SW 1271 (cell line): ENCODE data around the gene NOS1AP.
"Not testable (repeated sequence)": the region's sequence is repeated elsewhere in the genome, so short reads cannot be mapped to it uniquely, and the experiment has no call there.

Experiments used
- DNase-seq, 2 experiments: peaks; one replicate each; lab custom pipeline; 2025; lab: John Stamatoyannopoulos, UW

Gene NOS1AP

DNA sequence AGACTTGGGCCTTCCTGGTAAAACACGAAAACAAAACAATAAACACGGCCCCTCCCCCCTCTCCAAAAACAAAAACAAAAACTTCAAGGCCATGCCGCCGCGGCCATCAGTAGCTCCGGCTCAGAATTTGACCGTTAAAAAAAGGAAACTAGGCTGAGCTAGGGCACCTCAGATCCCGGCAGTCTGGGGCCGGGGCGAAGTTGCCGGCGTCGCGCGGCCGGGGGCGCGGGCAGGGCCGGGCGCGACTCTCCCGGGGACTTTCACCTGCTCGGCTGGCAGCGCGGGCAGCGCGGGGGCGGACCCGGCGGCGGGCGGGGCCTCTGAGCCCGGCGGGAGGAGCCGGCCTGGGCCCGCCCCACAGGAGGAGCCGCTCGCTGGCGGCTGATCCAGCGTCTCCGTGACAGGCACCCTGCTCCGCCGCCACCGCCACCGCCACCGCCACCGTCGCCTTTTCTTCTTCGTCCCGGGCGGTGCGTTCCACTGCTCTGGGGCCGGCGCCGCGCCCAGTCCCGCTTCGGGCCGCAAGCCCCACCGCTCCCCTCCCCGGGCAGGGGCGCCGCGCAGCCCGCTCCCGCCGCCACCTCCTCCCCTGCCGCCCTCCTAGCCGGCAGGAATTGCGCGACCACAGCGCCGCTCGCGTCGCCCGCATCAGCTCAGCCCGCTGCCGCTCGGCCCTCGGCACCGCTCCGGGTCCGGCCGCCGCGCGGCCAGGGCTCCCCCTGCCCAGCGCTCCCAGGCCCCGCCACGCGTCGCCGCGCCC is at the start of gene NOS1AP:
NOS1AP (plus strand) TSS at position 358 of the 760 bp plus-strand sequence. CDS start 487 bp downstream, outside the sequence.
- DNase-seq, result peak in 1 of 2 experiments; percentile 37

GRCh38 chr1:162020150-162020549 is 49.3 kb upstream of the NOS1AP start:
- DNase-seq, result no peak

GRCh38 chr1:162021124-162021523 is 48.4 kb upstream of the NOS1AP start:
- no peak for DNase-seq

DNA sequence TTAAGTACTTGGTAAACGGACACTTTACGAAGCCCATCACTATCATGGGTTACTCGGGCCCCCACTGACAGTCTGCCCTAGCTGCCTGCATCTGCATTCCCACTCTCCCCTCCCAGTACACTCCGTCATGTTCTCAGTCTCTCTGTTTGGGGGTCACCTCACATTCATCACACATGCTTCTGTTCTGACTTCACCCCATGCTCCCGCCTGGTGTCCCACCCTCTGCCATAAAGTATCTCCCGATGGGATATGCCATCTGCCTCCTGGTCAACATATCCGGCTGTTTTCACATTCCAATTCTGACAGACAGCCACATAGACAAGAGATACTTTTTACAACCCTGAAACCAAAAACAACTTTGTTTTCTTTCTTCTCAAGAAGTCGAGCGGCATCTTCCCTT is 46.9 kb upstream of the NOS1AP start:
- DNase-seq, result no peak

DNA sequence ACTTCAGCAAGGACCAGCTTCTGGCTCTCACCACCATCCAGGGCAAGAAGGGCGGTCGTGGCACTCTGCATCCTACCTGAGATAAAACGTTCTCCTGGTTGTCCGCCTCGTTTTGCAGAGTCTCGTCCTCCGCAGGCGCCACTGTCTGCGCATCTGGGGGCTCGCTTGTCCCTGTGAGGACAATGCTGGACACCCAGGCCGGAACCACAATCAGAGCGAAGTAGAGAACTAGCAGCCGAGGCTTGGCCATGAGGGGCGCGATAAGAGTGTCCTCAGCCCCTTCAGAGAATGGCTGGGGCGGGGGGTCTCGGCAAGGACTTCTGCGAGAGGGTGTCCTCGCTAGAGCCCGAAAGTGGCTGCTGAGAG is 46.3 kb upstream of the NOS1AP start:
- DNase-seq, result no peak

DNA sequence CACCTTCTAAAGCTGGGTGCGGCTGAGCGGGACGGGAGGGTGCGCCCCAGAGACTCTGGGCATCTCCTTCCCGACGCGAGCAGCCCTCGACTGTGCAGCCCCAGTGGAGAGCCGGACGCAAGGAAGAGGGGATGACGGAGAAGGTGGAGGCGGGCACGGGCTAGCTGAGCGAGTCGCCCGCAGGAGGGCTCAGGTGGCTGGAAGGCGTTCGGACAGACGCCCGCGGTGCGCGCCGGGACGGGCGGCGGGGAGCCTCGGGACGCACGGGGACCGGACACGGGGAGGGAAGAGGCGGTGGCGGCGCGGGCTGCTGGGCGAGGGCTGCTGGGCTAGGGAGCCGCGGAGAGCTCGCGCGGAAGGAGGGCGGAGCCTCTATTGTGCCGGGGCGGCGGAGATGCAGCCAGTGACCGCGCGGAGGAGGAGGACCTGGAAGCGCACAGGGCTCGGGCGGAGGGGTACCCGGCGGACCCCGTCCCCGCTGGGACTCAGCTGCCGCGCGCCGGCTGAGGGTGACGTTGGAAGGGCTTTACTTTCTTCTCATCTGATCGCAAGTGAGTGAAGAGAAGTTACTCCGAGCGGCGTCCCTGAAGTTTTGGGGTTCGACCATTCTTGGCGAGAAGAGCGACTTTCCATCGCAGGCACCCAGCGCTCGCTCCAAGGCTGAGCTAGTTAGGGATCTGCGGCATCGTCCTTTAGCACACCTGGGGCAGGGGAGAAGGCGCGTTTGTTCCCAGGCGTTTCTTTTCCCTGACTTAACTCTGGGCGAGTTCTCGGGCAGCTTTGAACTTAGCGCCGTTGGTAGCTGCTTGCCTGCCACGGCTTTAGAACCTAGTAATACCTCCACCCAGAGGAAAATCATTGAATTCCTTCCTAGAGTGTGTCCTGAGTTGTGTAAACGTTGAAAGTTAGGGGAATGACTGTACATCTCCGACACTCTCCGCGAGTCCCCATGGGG is 45.7 kb upstream of the NOS1AP start, which contains the start of gene OLFML2B:
OLFML2B (minus strand) TSS at position 323 of the 955 bp plus-strand sequence. CDS start 439 bp downstream, outside the sequence.
- DNase-seq, result peak in 1 of 2 experiments; percentile 49

DNA sequence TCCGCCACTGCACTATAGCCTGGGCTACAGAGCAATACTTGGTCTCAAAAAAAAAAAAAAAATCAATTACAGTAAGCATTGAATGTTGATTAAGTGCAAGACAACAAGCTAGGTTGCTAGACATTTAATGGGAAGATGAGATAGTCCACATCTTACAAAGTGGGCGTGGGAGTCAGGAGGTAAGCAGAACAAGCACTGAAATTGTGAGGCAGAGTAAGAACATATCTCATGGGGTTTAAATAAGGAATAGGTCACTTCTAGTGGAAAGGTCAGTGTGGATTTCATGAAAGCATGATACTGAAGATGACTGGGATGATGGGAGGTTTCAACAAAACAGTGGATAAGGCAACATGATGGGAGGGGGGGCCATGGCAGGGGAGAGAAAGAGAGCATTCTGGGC is 44.0 kb upstream of the NOS1AP start:
- DNase-seq, result no peak

DNA sequence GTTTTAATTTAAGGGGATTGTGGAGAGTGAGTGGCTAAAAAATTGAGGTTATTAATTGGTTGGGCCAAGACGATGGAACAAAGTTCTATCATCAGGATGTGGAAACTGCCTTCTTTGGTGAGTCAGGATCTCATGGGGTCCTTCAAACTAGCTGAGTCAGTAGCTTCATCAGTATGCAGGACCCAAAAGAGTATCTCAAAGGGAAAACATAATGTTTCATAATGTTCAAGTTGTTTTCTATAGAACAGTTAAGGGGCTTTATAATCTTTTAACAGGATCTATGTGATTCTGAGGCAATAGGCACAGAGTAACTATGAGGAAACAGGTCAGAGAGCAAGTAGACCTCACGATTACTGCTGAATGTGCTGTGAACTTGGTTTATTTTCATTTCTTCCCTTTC is 42.6 kb upstream of the NOS1AP start:
- DNase-seq, result no peak

GRCh38 chr1:162028726-162029125 is 40.8 kb upstream of the NOS1AP start:
- no peak for DNase-seq

- no peak for DNase-seq
These were observed 40.3 kb upstream of the NOS1AP start for GRCh38 chr1:162029157-162029556.

DNA sequence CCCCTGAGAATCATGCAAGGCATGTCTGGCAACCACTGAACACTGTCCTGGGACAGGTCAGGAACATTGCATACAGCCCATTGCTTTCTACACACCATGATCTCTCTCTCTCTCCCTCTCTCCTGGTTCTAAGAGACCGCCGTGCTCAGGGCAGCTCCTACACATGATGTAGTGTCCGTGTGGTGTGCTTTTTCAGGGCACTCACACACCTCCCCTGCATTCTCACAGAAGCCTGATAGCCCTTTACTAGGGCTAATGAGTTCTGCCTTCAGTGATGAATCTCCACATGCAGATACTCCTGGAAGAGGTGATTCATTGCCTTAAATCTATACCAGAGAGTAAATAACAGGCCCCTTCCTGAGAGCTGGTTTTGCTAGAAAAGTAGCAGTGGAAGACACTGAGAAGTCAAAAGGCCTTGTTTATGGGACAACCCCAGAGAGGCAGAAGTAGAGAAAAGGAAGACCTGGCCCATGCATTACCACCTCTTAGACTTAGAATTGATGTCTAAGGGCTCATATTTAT is 38.7 kb upstream of the NOS1AP start:
- no peak for DNase-seq

- DNase-seq, result no peak
These were observed 36.1 kb upstream of the NOS1AP start for GRCh38 chr1:162033428-162033827.

- no peak for DNase-seq
These were observed 34.2 kb upstream of the NOS1AP start for GRCh38 chr1:162035241-162035640.

GRCh38 chr1:162036163-162036562 is 33.3 kb upstream of the NOS1AP start:
- no peak for DNase-seq

DNA sequence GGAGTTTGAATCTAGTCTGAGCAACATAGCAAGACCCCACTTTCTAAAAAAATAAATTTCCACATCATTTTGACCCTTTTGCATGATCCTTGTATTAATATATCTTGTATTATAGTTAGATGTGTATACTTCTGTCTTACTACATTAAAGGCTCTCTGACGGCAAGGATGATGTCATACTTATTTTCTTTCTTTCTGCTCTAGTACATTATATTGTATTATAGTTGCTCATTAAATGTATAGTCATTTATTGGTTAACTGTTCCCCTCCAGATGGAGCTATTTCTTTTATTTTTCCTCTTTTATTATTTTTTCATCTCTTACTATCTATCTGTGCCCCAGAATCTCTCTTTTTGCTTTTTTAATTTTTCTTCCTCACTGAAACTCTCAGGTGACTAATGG is 30.9 kb upstream of the NOS1AP start:
- no peak for DNase-seq

DNA sequence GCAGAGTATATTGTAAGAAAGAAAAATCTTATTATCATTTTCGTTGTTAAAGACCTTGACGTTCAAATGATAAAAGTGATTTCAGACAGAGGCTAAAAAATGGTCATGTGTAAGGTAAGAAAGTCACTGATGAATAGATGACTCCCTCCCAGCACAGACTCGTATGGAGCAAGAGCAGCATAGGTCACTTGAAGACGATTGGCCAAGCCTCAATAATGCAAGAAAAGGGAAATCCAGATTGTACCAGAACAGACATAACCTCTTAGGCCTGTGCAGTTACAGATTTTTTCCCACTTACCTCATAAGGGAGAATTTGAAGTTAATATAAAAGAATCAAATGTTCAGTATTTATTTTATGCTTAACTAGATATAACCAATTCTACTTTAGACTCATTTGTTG is 29.5 kb upstream of the NOS1AP start:
- no peak for DNase-seq

- DNase-seq, result peak in 1 of 2 experiments; percentile 3
These were observed 28.8 kb upstream of the NOS1AP start for GRCh38 chr1:162040657-162041056.

DNA sequence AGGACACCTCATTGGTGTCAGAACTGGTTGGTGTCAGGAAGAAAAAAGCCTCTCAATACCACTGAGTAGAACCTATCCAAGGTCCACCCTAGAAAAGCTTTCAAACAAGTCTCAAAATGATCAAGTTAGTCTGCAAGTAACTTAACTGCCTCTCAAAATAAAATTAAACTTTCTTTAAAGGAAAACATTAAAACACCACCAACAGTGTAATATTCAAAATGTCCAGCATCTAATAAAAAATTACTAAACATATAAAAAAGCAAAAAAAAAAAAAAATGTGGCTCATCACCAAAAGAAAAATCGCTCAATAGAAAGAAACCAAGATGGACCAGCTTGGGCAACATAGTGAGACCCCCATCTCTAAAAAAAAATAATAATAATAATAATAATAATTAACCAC is 27.1 kb upstream of the NOS1AP start:
- no peak for DNase-seq

DNA sequence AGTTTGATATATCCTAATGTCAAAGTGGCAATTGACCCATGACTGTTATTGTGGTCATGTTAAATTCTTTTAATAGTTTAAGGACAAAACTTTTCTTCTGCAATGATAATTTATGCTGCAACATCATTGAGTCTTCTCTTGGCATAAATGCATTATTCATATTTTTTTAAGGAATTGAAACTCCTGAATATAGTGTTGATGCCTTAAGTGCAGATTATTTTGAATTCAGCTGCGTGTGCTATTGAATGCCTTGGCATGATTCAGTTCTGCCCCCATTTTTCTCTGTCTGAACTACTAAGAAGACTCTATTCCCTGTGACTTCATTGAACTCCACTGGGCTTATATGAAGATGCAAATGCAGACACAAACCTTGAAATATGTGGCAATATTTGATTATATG is 22.6 kb upstream of the NOS1AP start:
- DNase-seq, result no peak

DNA sequence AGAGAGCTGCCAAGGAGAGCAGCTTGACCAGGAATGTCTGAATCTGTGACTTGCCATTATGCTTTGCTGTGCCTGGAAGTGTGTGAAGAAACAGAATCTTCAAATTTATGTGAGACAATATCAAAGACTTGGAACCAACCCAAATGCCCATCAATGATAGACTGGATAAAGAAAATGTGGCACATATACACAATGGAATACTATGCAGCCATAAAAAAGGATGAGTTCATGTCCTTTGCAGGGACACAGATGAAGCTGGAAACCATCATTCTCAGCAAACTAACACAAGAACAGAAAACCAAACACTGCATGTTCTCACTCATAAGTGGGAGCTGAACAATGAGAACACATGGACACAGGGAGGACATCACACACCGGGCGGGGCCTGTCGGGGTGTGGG is 15.5 kb upstream of the NOS1AP start:
- DNase-seq, result not testable (repeated sequence)

DNA sequence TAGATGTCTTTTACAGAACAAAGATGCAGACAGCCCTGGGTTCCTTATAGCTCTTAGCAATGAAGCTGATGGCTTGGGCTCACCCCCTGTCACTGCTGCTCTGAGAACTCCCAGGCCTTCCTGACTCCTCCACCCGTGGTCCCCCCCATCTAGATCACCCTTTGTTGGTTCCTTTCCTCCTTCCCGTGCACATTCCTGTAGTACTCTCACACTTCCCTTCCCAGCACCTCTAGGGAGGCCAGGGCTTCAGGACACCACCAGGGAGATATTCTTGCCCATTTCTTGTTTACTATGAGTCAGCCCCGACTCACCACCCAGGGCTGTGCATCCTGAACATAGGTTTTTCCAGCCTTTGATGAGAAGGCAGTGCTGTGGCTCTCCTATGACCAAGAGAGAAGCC is 14.4 kb upstream of the NOS1AP start:
- peak; percentile 49 to 54 for DNase-seq

- DNase-seq, result peak in 1 of 2 experiments; percentile 47
These were observed 13.4 kb upstream of the NOS1AP start for GRCh38 chr1:162056043-162056442.

- DNase-seq, result no peak
These were observed 12.9 kb upstream of the NOS1AP start for GRCh38 chr1:162056579-162056978.
